ENCODE data around the gene DEFB132.

DNA sequence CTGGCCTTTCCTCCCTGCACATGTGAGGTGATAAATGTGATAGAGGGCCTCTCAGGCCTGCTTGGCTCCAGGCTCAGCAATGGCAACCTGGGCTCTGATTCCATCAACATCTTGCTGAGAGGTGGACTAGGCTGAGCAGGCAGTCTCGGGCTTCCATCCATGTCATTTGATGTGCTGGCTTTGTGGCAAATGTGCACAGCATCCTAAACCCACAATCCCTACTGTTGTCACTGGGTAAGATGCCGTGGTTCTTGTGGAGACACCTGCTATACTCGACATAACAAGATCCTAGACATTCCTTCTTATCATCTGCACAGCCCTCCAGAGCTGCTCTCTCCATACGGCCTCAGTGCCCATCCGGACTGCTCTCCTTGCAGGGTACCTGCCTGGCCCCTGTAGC lies 37.1 kb downstream of the DEFB132 start:
- TF ChIP-seq FOSL2 (CRISPR knock-in tag; IDR thresholded peaks at IDR 0.05) (no peak), MAFK (conservative IDR thresholded peaks at IDR 0.05 in 1 of 2, IDR thresholded peaks at IDR 0.05 in 1 of 2; ENCODE audit: low read length in 2 of 2) (no peak), SUZ12 (IDR thresholded peaks at IDR 0.05; ENCODE audit: low read depth, low read length) (no peak), ZNF121 (CRISPR knock-in tag; IDR thresholded peaks at IDR 0.05) (no peak), POLR2A (IDR thresholded peaks at IDR 0.05; ENCODE audit: insufficient read depth in 1 of 2, low read depth in 2 of 2, low read length in 2 of 2) (no peak), CERS6 (CRISPR knock-in tag; IDR thresholded peaks at IDR 0.05) (no peak), EP300 (IDR thresholded peaks at IDR 0.05; ENCODE audit: low read depth in 2 of 2, low read length in 2 of 2) (no peak), EP300 (CRISPR knock-in tag; IDR thresholded peaks at IDR 0.05; ENCODE audit: borderline replicate concordance) (no peak), RAD21 (CRISPR knock-in tag; IDR thresholded peaks at IDR 0.05) (no peak), POLR2AphosphoS5 (IDR thresholded peaks at IDR 0.05; ENCODE audit: low read depth, low read length) (no peak), PHF8 (CRISPR knock-in tag; IDR thresholded peaks at IDR 0.05) (no peak)
- TF ChIP-seq, protein P1, sequence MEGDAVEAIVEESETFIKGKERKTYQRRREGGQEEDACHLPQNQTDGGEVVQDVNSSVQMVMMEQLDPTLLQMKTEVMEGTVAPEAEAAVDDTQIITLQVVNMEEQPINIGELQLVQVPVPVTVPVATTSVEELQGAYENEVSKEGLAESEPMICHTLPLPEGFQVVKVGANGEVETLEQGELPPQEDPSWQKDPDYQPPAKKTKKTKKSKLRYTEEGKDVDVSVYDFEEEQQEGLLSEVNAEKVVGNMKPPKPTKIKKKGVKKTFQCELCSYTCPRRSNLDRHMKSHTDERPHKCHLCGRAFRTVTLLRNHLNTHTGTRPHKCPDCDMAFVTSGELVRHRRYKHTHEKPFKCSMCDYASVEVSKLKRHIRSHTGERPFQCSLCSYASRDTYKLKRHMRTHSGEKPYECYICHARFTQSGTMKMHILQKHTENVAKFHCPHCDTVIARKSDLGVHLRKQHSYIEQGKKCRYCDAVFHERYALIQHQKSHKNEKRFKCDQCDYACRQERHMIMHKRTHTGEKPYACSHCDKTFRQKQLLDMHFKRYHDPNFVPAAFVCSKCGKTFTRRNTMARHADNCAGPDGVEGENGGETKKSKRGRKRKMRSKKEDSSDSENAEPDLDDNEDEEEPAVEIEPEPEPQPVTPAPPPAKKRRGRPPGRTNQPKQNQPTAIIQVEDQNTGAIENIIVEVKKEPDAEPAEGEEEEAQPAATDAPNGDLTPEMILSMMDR (CRISPR knock-in tag; IDR thresholded peaks at IDR 0.05), result no peak
- TF ChIP-seq, protein P2, sequence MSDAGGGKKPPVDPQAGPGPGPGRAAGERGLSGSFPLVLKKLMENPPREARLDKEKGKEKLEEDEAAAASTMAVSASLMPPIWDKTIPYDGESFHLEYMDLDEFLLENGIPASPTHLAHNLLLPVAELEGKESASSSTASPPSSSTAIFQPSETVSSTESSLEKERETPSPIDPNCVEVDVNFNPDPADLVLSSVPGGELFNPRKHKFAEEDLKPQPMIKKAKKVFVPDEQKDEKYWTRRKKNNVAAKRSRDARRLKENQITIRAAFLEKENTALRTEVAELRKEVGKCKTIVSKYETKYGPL (CRISPR knock-in tag; IDR thresholded peaks at IDR 0.05), result no peak
- TF ChIP-seq, protein P3, sequence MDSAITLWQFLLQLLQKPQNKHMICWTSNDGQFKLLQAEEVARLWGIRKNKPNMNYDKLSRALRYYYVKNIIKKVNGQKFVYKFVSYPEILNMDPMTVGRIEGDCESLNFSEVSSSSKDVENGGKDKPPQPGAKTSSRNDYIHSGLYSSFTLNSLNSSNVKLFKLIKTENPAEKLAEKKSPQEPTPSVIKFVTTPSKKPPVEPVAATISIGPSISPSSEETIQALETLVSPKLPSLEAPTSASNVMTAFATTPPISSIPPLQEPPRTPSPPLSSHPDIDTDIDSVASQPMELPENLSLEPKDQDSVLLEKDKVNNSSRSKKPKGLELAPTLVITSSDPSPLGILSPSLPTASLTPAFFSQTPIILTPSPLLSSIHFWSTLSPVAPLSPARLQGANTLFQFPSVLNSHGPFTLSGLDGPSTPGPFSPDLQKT (CRISPR knock-in tag; IDR thresholded peaks at IDR 0.05; ENCODE audit: borderline replicate concordance), result no peak

Data from HepG2 (cell line).